Renal cortical epithelial cell (primary cell): ENCODE measurements around the gene OPRPN. TPM values are rescaled to one million over a fixed set of nuclear protein-coding genes. Genes with fewer than 3 reads are reported as not detected.
A peak's percentile ranks its signal among the peaks of the same experiment; 100 is the strongest.

Experiments used
- DNase-seq: peaks from one replicate; pipeline ENCODE4 v3.0.0-alpha.2; 2011; ENCODE audit warnings: low read depth
- total RNA-seq: library from RNA; depleted of rRNA; stranded (reverse); fragments of >200 nt; gene quantifications from 2 replicates; pipeline ENCODE4 v1.2.3, GENCODE V29; 2014

OPRPN gene, protein sequence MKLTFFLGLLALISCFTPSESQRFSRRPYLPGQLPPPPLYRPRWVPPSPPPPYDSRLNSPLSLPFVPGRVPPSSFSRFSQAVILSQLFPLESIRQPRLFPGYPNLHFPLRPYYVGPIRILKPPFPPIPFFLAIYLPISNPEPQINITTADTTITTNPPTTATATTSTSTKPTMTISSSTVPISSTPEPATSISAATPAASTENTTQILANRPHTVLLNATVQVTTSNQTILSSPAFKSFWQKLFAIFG
- not detected in 2 replicates for total RNA-seq

DNA sequence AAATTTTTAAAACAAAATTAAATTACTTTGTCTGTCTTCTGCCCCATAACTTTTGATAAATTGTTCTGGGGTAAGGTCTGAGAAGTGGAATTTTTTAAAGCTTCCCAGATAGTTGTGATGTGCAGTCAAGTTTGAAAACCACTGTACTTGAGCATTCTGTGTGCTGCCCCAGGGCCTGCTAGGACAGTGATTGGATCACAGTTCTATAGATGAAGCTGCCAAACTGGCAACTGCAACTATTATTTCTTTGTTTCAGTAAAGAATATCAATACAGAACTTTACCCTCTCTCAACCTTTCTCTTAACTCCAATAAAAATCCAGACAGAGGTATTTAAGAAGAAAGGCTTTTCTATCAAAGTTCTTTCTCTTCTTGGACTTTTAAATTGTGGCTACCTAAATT lies at the start of gene OPRPN:
OPRPN (plus strand) TSS at position 361 of the 400 bp plus-strand sequence. CDS start 1,346 bp downstream, outside the sequence.
- DNase-seq = no peak

DNA sequence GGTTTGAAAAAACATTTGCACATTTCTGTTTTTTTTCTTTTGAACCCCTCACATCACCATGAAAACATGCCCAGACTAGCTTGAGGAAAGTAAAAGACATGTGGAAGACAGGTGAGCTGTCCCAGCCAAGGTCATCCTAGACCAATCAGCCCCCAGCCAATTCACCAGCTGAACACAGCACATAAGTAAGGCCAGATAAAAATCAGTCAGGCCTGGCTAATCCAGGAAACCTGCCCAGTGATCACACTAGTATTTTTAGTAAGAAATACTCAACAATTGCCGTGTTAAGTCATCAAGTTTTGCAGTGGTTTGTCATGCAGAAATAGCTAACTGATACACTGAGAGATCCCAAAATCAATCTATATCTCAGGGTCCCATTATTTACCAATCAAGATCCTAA lies 41.6 kb upstream of the OPRPN start:
- DNase-seq = peak; percentile 9

DNA sequence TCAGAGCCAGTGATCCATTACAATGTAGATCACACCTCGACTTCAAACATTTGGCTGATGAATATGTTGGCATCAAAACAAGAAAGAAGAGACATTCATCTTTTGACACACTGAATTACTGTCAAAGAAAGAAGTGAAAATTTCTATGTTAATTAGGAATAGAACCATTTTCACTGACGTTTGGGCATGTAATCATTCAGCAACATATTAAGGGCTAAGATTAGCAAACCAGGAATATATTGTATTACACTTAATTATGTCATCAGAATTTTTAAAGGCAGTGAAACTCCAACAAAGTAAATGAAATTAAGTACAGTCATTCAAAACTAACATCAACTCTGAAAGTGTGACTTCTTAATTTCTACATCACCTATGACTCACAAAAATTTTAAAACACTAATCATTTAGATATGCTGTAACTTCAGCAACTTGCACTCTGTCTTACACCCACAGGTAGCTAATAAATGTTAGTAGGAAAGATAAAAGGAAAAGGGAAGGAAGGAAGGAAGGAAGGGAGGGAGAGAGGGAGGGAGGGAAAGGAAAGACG lies 38.6 kb upstream of the OPRPN start:
- DNase-seq = peak; percentile 13

DNA sequence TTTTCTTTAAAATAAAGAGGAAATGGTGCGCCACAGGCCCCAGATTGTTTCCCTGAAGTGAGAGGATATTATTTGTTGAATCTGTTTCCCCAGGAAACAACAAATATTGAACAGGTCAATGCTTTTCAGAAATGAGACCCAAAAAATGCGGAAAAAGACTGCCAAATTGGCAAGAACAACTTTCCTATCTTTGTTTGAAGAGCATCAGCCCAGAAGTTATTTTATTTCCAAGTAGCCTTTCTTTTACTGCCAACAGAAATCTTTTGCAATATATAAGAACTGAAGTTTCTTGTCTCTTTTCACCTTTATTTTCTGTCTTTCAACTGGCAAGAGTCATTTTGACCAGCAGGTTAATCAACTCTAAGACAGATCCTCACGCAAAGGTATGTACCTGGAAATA lies 37.3 kb upstream of the OPRPN start, which contains the start of gene SMR3A:
SMR3A (plus strand) TSS at position 301 of the 400 bp plus-strand sequence. CDS start 1,356 bp downstream, outside the sequence.
- DNase-seq = no peak

DNA sequence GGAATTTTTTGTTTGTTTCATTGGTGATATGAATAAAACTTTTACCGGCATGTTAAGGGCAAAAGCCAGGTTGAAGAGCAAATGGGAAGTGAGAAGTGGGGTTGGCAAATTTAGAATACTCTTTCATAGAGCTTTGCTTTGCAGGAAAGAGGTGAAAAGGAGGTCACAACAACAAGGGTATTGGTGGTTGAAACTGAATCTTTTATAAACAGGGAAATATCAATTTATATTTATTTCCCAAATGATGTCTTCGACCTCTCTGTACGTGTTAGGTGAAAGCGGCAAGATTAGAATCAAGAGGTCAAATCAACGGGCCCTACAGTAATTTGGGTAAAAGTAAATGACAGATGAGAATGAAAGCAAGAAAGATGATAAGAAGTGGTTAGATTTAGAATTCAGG lies 33.7 kb upstream of the OPRPN start:
- DNase-seq = no peak

DNA sequence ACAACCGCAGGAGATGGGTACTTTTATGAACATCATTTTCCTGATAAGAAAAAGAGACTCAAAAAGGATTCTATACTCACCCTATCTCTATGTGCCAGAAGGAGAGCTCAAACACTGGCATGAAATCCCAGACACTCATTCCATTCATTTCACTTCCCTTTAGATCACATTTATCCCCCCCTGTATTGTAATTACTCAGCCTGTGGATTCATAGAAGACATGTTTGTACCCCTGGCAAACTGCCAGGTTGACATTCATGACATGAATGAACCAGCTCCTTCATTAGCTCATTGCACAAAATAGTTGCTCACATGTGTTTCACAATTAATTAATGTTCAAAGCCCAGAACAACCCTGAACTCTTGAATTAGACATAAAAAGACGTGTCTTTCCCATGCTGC lies 32.3 kb upstream of the OPRPN start:
- peak; percentile 7 for DNase-seq

DNA sequence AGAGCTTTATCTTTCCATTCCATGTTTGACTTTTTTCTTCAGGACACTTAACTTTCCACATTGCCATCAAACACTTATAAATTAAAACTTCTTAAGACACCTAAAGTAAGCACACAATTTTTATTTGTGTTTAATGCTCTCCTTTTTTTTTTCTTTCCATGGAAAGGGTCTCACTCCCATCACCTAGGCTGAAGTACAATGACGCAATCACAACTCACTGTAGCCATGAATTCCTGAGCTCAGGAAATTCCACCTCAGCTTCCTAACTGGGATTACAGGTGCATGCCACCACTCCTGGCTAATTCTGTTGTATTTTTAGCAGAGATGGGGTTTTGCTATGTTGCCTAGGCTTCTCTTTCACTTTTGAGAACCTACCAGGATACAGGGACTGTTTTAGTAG lies 29.9 kb upstream of the OPRPN start:
- DNase-seq = no peak

DNA sequence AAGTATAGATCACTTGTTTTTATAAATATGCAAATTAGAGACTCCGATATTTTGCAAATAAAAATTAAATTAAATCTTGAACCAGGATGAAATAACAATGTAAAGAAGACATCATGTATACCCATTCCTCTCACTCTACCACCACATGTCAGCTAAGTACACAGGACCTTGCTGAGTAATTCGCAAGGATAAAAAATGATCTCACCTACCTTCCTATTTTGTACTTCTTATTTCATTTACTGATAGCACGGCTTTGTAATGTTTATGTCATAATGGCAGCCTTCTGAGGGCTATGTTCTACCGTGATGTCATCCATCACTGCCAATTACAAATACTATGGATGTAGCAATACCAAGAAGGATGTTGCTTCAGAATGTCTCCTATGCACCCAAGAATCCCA lies 25.8 kb upstream of the OPRPN start:
- DNase-seq = no peak

DNA sequence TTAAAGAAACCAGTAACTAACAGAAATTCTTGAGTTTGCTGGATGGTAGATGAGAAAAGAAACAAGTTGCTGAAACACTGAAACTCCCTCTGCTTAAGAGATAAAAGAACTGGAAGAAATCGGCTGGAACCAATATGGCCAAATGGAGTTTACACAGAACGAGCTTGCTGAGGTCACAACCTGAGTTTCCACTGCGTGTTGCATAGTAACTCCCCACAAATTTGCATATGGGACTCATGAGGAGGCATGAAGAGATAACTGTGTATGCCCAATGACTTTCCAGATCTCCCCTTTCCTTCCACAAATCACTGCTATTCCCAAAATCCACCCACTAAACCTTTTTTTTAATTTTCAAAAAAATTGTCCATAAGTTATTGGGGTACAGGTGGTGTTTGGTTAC lies 25.0 kb upstream of the OPRPN start:
- no peak for DNase-seq

DNA sequence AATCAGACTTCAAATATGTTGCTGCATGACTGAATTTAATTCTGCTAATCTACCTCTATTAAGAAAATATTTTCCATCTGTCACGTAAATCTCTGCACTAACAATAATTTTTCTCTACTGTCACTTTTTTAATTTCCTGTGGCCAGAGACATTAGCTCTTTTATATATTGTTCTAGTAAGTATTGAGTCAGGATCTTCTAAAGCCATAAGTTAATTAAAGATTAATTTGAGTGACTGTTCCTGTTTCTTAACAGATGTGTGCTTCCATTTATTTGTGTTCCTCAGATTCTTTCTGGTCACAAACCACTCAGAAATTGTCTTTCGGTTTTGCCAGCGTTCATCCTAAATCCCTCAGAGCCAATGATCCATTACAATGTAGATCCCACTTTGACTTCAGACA lies 17.2 kb upstream of the OPRPN start:
- DNase-seq = peak; percentile 23

DNA sequence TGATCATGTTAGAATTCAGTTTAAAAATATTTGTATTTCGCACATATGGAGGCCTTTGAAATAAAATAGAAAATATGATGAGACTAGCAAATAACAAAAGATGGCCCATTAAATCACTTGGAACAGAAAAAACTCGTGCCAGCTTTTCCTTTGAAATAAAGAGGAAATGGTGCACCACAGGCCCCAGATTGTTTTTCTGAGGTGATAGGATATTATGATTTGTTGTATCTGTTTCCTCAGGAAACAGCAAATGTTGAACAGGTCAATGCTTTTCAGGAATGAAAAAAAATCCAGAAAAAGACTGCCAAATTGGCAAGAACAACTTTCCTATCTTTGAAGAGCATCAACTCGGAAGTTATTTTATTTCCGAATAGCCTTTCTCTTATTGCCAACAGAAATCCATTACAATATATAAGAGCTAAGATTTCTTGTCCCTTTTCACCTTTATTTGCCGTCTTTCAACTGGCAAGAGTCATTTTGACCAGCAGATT lies 15.0 kb upstream of the OPRPN start, which contains the start of gene SMR3B:
SMR3B (plus strand) TSS at position 441 of the 491 bp plus-strand sequence. CDS start 1,380 bp downstream, outside the sequence.
- DNase-seq = no peak

DNA sequence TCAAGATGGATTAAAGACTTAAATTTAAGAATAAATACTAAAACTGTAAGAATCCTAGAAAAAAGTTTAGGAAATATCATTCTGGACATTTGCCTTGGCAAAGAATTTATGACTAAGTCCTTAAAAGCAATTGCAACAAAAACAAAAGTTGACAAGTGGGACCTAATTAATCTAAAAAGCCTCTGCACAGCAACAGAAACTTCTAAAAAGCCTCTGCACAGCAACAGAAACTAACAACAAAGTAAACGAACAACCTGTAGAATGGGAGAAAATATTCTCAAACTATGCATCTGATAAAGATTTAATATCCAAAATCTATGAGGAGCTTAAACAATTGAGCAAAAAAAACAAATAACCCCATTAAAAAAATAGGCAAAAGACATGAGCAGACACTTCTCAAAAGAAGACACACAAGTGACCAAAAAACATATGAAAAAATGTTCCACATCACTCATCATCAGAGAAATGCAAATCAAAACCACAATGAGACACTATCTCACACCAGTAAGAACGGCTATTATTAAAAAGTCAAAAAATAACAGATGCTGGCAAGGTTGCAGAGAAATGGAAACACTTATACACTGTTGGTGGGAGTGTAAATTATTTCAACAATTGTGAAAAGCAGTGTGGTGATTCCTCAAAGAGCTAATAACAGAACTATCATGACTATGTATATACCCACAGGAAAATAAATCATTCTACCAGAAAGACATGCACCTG lies 5.5 kb upstream of the OPRPN start:
- no peak for DNase-seq

DNA sequence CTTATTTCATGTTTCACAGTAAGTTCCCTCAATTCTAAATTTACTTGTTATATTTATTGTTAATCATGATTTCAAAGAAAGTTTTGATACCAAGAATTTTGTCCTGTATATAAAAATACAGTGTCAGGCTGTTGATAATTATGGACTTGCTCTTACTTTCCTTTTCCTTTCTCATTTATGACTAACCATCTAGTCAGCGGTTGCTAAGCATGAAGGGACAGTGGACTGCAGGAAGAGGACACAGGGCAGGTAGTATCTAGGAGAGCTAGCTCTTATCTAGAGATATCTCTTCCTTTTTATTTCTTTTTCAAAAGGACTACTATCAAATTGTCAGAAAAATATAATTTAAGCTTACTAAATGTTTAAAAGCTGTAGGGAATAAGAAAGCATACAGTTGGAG lies 1.6 kb downstream of the OPRPN start:
- DNase-seq = peak; percentile 5

DNA sequence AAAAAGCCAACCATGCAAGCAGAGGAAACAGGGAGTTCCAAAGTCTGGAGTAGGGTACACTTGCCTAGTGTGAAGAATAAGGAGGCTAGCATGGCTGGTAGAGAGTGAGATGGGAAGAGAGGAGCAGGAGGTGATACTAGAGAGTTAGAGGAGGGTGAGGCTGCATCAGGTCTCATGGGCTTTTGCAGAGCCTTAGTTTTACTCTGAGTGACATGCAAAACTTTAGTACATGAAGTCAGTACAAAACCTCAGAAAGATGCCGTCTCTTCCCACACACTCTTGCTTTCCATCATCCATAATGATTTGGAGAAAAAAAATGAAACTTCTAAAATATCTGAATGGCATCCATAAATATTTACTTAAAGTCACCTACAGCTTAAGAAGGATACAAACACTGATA lies 5.0 kb downstream of the OPRPN start:
- no peak for DNase-seq

DNA sequence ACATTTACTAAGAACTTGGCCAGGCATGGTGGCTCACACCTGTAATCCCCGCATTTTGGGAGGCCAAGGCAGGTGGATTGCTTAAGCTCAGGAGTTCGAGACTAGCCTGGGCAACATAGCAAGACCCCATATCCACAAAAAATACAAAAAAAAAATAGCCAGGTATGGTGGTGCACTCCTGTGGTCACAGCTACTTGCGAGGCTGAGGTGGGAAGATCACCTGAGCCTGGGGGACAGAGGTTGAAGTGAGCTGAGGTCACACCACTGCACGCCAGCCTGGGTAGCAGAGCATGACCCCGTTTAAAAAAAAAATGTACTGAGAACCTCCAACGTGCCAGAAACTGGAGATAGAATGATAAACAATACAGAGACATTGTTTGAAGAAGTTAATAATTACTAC lies 8.0 kb downstream of the OPRPN start:
- no peak for DNase-seq

DNA sequence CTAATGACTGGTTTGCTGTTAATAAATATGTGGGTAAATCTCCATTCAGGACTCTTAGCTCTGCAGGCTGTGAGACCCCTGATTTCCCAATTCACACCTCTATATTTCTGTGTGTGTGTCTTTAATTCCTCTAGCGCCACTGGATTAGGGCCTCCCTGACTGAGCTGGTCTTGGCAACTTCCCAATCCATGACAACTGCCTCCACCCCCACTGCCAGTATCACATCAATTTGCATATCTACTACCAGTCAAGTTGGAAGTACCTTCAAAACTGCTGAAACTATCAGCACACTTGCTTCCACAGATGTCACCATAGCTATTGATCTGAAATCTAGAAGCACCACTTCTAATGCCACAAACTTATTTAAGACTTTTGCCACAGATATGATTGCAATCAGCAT lies 27.6 kb downstream of the OPRPN start:
- DNase-seq = no peak

DNA sequence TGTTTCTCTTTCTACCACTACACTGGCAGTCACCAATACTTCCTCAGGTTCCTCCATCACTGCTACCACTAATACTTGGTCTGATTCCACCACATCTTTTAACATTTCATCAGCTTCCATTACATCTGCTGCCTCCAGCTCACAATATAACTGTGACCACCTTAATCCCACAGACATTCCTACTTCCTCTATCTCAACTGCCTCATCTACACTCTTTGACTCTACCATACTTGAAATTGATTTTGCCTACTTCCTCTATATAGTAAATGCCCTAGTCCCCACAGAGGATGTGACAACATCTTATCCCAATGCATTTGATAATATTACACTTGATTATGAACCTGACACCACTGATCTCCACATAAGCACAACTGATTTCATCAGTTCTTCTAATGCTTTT lies 29.0 kb downstream of the OPRPN start:
- DNase-seq = no peak

DNA sequence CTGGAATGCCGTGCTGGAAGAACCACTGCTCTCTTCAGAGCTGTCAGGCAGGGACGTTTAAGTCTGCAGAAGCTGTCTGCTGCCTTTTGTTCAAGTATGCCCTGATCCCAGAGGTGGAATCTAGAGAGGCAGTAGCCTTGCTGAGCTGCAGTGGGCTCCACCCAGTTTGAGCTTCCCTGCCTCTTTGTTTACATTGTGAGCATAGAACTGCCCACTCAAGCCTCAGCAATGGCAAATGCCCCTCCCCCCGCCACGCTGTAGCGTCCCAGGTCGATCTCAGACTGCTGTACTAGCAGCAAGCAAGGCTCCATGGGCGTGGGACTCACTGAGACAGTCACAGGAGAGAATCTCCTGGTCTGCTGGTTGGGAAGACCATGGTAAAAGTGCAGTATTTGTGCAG lies 39.5 kb downstream of the OPRPN start:
- no peak for DNase-seq

DNA sequence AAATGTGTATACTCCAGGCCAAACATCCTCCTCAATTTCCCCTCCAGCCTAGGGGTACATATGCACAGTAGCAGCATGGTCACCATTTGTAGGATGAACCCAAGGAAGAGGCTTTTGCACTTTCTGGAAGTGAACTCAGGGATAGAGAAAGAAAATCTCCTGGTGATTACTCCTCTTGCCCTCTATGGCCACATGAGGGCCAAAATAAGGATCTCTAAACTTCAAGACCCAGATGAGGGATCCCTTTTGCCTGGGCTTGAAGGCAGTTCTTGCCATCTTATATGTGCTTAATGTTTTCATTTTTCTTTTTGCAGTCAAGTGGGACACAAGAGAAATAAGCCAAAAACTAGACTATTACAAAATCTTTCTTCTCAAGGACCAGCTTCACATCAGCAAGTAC lies 44.7 kb downstream of the OPRPN start:
- DNase-seq = no peak

DNA sequence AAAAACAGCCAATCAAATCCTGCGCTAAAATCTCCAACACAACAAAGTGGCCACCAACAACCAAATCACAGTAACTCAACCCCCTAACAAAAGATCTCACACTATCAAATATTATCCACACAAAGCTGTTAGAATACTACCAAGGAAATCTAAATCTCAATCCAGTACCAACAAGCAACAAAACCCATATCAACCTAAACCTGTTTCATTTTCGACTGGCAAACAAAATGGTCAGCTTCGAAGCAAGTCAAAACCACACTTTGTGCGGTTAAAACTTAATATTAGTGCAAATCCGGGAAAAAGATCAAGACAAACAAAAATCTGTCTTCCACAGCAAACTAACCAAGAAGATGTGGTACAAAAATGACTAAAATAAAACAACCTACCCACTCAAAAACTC lies 45.6 kb downstream of the OPRPN start:
- DNase-seq = no peak

DNA sequence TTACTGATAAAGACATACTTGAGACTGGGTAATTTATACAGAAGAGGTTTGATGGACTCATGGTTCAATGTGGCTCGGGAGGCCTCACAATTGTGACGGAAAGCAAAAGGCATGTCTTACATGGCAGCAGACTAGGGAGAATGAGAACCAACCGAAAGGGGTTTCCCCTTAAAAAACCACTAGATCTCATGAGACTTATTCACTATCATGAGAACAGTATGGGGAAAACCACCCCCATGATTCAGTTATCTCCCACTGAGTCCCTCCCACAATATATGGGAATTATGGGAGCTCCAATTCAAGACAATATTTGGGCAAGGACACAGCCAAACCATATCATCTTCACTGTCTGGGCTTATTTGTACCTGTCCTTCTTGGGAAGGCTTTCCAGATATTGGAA lies 51.5 kb downstream of the OPRPN start:
- no peak for DNase-seq

DNA sequence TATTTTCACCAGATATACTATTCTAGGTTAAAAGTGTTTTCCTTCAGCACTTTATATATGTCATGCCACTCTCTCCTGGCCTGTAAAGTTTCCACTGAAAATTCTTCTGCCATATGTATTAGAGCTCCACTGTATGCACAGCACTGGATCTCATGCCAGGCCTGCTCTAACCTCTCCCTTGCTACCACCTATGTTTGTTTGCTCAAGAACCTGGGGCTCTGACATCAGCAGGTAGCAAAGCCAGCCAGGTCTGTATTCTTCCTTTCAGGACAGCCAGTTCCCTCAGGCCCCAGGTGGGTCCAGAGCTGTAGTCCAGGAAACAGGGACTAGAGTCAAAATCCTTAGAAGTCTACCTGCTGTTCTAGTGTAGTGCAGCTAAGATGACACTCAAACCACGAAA lies 55.2 kb downstream of the OPRPN start:
- no peak for DNase-seq
